A204.1 (cell line): Measurements from ENCODE around the gene IRF2BP1.
"Not testable (repeated sequence)": the region's sequence is repeated elsewhere in the genome, so short reads cannot be mapped to it uniquely, and the experiment has no call there.

Source experiments
- FAIRE-seq: peaks from 2 replicates; lab custom pipeline; 2012; peaks lifted over from hg19 to GRCh38; lab: Jason Lieb, UNC

The IRF2BP1 gene

DNA sequence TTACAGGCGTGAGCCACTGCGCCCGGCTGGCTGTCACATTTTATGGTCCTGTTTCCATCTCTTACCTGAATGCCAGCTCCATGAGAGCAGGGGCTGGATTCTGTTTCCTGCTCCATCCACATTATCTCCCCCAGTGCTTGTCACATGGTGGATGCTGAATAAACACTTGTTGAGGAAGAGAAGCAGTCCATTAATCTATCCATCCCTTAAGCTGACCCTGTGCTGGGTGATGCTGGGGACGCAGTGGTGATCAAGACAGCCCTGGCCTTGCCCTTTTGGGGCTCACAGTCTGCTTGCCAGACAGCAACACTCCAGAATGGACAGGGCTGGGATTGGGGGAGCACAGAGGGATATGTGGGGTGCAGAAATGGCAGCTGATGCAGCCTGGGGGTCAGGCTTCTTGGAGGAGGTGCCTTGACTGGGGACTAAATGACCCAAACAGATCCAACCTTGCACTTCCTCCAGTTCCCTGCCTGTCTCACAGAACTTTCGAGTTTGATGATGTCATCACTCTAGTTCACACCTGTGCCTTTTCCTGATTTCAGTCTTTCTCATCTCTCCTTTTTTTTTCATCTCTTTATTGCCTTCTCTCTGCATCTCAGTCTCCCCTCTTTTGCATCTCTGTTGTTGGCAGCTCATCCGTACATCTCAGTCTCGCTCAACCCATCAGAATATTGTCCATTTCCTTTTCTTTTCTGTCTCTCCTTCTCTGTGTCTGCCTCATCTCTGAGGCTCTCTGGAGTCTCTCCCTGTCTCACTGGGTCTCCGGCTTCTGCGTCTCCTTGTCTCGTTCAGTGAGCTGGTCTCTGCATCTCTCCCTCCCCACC, 4.6 kb downstream of the IRF2BP1 start:
- FAIRE-seq: no peak

DNA sequence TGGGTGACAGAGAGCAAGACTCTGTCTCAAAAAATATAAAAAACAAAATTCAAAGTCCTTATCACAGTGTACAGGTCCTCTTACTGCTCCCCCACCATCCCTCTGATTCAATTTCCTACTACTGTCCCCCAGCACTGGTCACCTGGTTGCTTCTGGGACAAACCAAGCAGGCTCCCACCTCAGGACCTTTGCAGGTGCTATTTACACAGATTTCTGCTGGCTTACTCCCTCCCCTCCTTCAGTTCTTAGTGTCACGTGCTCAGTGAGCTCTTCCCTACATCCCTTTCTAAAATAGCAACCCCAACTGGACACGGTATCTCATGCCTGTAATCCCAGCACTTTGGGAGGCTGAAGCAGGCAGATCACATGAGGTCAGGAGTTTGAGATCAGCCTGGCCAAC, 6.0 kb downstream of the IRF2BP1 start:
- no peak for FAIRE-seq

- no peak for FAIRE-seq
Observed at GRCh38 chr19:45879055-45879454, 6.9 kb downstream of the IRF2BP1 start.

- no peak for FAIRE-seq
Observed at GRCh38 chr19:45878043-45878794, 7.7 kb downstream of the IRF2BP1 start.

DNA sequence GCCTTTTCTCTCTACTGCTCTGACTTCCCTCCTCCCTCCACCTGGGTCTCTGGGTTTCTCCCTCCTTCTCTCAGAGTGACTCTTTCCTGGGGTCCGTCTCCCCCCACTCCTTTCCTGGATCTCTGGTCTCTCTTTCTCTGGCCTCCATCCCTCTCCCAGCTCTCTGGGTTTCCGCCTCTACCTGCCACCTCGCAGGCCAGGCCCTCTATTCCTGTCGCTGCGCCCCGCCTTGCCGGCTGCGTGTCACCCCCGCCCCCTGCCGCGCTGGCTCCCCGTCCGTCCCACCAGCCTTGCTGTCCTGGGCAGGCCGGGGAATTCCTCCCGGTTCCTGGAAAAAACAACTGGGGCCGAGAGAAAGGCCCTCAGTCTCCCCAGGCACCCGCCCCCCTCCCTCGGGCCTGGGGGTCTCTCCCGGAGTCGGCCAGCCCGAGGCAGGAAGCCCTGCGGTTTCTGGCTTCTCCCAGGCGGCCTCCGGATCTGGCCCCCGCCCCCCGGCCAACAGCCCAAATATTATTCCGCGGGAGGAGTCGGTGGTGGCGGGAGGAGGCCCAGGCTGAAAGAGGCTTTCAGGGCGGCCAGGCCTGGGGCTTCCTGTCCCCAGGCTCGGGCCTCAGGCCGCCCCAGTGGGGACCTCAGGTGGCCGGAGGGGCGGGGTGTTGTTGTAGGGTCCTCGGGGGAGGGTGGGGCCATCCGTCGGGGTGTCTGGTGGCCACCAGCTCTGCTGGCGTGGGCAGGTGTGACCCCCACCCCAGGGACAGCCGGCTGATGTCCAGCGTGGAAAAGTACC, 9.3 kb downstream of the IRF2BP1 start:
- FAIRE-seq: no peak

- FAIRE-seq: no peak
Observed at GRCh38 chr19:45876161-45876410, 9.9 kb downstream of the IRF2BP1 start.

GRCh38 chr19:45874620-45874966, 11.3 kb downstream of the IRF2BP1 start:
- FAIRE-seq: no peak

- no peak for FAIRE-seq
Observed at GRCh38 chr19:45873219-45873772, 12.6 kb downstream of the IRF2BP1 start.

- no peak for FAIRE-seq
Observed at GRCh38 chr19:45872095-45872919, 13.6 kb downstream of the IRF2BP1 start.

GRCh38 chr19:45870798-45871197, 15.1 kb downstream of the IRF2BP1 start:
- FAIRE-seq: no peak

GRCh38 chr19:45867241-45867640, 18.7 kb downstream of the IRF2BP1 start:
- not testable (repeated sequence) for FAIRE-seq

DNA sequence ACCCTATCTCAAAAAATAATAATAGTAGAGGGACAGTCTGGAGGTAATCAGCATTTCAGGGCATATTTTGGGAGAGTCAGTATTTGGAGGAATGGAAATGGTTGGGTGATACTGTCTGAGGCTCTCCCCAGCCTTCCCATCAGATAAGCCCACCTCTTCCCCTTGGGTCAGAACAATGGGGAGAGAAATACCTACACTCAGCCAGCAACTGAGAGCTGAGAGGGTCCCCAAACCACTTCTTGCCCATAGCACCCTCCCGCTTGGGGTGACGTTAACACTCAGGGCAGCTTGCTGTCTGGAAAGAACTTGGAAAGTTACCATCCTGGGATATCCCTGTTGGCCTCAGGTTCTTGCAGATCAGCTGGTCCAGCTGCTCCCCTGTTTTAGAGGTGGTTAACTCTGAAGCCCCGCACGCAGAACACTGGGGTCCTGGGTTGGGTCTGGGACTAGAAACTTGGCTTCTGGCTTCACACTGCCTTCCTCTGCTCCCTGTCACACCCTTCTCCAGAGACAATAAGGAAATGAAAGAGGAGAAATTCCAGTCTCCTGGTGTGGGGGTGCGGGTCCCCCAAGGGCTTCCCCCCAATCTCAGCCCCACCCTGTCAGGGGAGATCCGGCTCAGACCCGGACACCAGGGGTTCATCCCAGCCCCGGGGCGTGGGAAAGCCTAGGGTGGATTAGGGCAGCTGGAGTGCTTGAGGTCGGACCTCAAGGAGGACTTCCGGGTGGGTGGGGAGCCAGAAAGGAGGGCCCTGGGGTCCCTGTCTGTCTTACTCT, 19.4 kb downstream of the IRF2BP1 start:
- no peak for FAIRE-seq

DNA sequence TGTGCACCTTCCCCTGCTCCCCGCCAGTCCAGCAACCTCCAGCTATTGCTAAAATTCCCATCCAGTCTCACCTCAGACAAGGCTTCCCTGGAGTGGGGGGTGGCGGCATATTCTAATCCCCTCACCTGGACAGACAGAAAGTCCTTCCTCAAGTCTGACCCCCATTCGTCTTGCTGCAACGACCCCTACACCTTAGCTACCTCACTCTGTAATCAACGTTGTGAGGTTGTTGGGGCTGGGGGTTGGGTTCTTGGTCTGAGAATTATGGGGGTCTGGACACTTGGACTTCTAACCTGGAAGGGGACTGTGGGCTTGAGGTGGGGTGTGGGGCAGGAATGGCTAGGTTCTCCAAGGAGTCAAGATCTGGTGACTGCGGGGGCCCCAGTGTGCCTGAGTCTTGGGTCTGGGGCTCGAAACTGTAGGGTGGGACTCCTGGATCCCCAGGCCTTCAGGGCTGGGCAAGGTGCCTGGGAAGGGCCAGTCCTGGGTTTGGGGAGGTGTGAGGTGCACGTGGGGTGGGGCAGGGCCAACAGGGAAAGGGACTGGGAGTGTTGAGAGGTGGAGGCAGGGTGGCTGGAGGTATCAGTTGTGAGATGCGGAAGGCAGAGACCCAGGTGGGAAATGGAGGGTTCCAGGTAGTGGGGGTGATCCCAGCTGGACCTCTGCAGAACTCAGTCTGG, 20.5 kb downstream of the IRF2BP1 start:
- FAIRE-seq: no peak

DNA sequence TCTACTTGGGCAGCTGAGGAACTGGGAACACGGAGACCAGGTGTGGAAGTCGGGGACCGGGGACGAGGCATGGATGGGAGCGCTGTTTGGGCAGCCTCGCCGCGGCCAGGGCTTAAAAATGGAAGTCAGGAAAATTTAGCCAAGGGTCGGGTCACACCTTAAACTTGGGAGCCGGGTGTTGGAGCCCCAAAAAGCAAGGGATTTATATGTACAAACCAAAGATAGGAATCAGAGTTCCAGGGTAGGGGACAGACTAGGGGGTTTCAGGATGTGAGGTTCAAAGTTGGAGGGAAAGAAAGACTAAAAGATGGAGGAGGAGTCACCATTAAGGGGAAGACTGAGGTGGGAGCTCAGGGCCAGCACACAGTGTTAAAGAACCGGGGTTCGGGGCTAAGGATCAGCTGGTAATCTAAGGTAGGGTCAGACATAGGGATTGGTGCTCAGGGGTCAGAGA, 21.3 kb downstream of the IRF2BP1 start:
- no peak for FAIRE-seq

- FAIRE-seq: no peak
Observed at GRCh38 chr19:45863840-45864628, 21.9 kb downstream of the IRF2BP1 start, which contains the start of gene FOXA3. Gene FOXA3, plus strand, starts transcription at chr19:45864326. Its CDS starts 131 bp downstream, at chr19:45864457.

GRCh38 chr19:45863335-45863839, 22.6 kb downstream of the IRF2BP1 start:
- no peak for FAIRE-seq

DNA sequence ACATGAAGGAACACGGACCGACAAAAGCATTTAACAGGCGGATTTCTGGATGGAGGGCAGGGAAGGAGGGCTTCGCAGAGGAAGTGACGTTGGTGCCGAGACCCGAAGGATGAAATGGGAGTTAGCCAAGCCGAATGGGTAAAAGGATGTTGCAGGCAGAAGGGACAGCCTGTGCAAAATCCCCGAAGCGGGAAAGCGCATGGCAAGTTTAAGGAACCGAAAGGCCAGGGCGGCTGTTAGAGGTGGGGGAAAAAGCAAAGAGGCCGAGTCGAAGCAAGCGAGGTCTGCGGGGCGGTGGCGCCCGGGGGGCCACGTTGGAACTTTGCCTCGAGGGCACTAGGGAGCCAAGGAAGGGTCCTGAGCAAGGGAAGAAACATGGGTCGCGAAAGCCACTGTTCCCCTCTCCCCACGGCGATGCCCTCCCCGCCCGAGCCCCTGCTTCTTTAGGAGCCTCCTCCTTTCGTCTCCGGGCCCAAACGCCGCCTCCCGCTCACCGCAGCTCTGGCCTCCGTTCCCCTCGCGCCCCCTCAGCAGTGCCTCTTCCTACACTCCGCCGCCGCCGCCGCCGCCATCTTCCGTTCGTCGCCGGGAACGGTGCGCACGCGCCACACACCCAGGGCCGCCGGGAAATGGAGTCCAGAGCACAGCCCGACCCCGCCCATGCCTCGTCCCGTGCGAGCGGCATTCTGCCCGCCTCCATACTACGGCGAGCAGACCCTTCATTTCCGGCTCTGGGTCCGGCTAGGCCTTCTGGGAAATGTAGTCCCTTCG, 23.2 kb downstream of the IRF2BP1 start, which contains the start of gene SYMPK:
Gene SYMPK, minus strand, starts transcription at position 584 of the 771 bp plus-strand sequence. CDS start 8,652 bp downstream, outside the sequence.
- peak; percentile 96 for FAIRE-seq

DNA sequence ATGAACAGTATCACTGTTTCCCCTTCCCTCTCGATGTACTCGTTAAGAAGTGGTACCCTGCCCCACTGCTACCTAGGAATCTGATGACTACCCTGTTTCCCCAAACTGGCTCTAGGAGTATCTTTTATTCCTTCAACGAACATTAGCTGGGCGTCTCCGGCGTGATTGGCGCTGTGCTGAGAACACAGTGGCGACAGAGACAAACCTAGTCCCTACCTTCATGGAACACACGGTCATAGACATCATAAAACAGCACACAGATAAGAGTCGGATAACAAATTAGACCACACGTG, 23.7 kb downstream of the IRF2BP1 start:
- no peak for FAIRE-seq
